ENCODE results near the gene ZIK1.
A peak's percentile ranks its signal among the peaks of the same experiment; 100 is the strongest.

Gene ZIK1

DNA sequence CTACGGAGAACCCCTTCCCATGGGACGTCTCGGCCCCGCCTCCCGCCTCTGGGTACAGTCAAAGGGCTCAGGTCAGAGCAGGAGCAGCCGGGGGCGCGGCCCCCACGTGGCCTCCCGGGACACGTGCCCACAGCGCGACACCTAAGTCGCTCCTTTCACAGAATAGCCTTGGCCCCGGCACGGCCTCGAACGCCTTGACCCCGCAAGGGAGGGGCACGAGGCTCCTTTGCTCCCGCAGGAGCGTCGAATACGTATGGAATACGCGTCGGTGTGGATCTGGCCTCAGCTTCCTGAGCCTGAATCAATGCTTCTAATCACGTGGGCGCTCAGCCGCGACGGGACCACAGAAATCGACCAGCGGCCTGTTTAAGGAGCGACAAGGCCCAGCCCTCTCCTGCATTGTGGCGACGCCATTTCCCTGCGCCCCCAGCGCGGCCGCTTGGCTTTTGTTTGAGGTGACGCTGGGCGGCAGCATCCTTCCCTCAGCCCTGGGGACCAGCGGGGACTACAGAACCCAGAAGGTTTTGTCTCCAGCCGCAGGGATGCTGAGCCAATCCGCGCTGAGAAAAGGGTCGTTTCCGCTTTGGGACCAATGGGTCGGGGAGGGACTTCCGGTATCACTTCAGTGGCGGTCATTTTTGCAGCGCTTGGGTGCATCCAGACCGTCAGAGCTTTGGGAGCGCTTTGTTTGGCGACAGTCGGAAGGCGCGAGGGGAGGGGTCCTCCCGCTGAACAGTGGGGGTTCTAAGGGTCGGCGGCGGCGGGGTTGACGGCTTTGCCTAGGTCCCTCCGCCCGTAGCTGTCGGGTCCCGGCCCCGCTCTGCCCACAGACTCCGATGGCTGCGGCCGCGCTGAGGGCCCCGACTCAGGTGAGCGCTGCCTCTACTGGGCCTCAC is at the start of gene ZIK1:
TSS of gene ZIK1 (plus strand) at position 625 of the 896 bp plus-strand sequence. CDS start at position 837, 212 bp downstream.
- FAIRE-seq (peak; percentile 98), DNase-seq (ENCODE audit: insufficient read length, low spot score) (peak; percentile 91)

DNA sequence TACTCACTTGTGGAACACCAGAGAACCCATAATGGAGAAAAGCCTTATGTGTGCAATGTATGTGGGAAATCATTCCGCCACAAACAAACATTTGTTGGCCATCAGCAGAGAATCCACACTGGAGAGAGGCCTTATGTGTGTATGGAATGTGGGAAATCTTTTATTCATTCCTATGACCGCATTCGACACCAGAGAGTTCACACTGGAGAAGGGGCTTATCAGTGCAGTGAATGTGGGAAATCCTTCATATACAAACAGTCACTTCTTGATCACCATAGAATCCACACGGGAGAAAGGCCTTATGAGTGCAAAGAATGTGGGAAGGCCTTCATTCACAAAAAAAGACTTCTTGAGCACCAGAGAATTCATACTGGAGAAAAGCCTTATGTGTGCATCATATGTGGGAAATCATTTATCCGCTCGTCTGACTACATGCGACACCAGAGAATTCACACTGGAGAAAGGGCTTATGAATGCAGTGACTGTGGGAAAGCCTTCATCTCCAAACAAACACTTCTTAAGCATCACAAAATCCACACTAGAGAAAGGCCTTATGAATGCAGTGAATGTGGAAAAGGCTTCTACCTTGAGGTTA is 45.9 kb upstream of the ZIK1 start:
- no peak for DNase-seq (ENCODE audit: insufficient read length, low spot score)
- FAIRE-seq: no peak

DNA sequence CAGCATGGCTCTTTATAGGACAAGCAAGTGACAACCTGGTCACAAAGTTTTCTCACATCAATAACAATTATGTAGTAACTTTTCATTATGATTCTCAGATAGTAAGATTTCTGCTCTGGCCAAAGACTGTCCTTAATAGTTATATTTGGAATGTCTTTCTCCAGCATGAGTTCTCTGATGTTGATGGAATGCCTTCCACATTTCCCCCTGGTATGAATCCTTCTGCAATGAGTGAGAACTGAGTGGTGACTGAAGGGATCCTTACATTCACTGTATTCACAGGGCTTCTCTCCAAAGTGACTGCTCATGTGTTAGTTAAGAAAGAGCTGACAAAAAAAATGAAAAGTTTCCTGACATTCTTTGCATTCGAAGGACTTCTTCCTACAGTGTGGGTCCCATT is 37.4 kb upstream of the ZIK1 start:
- FAIRE-seq: no peak
- DNase-seq (ENCODE audit: insufficient read length, low spot score): no peak

DNA sequence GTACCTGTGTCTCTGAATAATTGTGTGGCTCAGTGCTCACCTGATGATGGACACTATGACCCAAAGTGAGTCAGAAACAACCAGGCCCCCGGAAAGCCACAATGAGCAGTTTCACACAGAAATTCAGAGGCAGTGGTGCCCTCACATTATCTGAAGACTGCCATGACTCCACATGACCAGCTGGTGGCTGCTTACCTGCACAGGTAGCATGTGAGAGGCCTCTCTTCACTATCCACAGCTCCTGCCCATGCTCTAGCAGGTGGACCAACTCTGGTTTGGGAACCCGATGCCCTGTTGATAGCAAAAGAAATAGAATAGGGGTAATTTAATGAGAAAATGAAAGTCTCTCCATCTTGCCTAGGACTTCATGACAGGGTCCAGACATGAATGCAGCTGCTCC is 31.5 kb upstream of the ZIK1 start:
- FAIRE-seq: no peak
- no peak for DNase-seq (ENCODE audit: insufficient read length, low spot score)

GRCh38 chr19:57557659-57558058 is 26.3 kb upstream of the ZIK1 start:
- DNase-seq (ENCODE audit: insufficient read length, low spot score): no peak
- FAIRE-seq: no peak

- DNase-seq (ENCODE audit: insufficient read length, low spot score) (no peak), FAIRE-seq (no peak)
Measured at GRCh38 chr19:57558525-57558924, 25.4 kb upstream of the ZIK1 start.

- DNase-seq (ENCODE audit: insufficient read length, low spot score) (no peak), FAIRE-seq (peak; percentile 68)
Measured at GRCh38 chr19:57559008-57559403, 24.9 kb upstream of the ZIK1 start.

DNA sequence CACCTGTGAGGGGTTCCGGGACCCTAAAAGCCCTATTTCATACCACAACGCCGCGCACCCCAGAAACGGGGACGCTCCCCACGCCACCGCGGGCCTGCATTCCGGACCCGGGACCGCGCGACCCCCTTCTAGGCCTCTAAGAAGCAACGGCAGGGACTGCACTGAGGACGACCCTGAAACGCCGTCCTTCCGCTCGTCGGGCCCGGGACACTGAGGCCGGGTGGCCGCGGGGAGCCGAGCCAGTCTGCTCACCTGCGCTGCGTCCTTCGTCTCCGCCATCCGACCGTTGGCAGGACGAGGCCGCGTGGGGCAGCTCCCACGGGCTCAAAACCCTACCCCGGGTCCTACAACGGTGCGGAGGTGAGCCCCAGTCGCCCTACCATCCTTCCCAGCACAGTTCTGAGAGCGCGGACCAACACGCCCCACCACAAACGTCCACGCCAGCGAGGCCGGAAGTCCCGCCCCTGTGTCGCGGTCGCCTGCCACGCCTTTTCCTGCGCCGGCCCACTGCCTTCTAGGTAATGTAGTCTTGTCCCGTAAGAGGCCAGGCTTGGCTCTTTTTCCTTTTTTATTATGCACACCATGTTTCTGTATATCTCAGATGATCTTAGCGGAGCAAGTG is 24.4 kb upstream of the ZIK1 start, which contains the start of gene ZNF550:
TSS of gene ZNF550 (minus strand) at position 460 of the 622 bp plus-strand sequence. CDS start at position 279, 181 bp downstream.
- DNase-seq (ENCODE audit: insufficient read length, low spot score) (peak; percentile 81), FAIRE-seq (peak; percentile 97)

DNA sequence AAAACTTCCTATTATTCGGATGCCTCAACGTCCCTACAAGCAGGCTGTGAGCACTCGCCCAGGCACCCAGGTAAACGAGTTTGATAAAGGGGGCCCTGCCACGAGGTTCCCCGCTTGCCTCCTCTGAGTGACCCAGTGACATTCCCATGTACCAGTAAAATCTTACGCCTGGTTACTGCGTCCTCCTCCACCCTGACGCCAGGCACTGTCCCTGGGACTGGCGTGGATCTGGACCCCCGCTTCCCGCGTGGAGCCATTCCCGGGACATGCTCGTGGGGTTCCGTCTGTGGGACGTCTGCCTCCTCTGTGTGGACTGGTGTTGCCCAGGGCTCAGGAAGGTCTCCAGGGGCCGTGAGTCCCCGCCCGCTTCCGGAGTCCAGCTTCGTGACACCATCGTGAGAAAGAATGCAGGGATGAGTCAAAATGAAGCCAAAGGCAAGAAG is 23.9 kb upstream of the ZIK1 start:
- no peak for DNase-seq (ENCODE audit: insufficient read length, low spot score)
- FAIRE-seq: no peak

GRCh38 chr19:57563547-57563946 is 20.4 kb upstream of the ZIK1 start:
- FAIRE-seq (no peak), DNase-seq (ENCODE audit: insufficient read length, low spot score) (no peak)

GRCh38 chr19:57566396-57567265 is 17.3 kb upstream of the ZIK1 start:
- DNase-seq (ENCODE audit: insufficient read length, low spot score) (no peak), FAIRE-seq (no peak)

GRCh38 chr19:57570707-57571106 is 13.2 kb upstream of the ZIK1 start:
- DNase-seq (ENCODE audit: insufficient read length, low spot score): no peak

GRCh38 chr19:57572415-57572947 is 11.5 kb upstream of the ZIK1 start:
- FAIRE-seq (no peak), DNase-seq (ENCODE audit: insufficient read length, low spot score) (no peak)

More at GRCh38 chr19:57570707-57571106, 13.2 kb upstream of the ZIK1 start:
- FAIRE-seq: no peak

DNA sequence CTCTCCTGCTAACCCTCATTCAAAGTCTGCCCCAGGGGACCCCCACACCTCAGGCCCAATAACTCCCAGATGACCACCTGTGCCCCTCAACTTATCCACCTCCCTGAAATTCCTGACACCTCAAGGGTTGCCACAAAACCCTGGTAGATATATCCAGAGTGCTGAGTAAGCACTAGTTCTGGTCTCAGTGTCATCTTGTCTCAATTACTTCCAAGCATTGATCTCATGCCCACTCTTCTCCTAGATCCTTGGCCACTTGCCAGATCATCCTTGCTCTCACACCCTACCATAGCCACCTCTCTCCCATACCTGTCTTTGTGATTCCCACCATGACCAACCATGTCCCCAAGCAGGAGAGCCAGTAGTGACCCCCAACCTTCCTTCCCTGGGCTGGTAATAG is 7.3 kb upstream of the ZIK1 start:
- DNase-seq (ENCODE audit: insufficient read length, low spot score): no peak
- FAIRE-seq: no peak

GRCh38 chr19:57578487-57579205 is 5.3 kb upstream of the ZIK1 start, which contains the start of gene ZNF416:
Gene ZNF416 (minus strand): TSS chr19:57578911. CDS start chr19:57578704, 207 bp downstream.
- FAIRE-seq (peak; percentile 99), DNase-seq (ENCODE audit: insufficient read length, low spot score) (peak; percentile 91)

DNA sequence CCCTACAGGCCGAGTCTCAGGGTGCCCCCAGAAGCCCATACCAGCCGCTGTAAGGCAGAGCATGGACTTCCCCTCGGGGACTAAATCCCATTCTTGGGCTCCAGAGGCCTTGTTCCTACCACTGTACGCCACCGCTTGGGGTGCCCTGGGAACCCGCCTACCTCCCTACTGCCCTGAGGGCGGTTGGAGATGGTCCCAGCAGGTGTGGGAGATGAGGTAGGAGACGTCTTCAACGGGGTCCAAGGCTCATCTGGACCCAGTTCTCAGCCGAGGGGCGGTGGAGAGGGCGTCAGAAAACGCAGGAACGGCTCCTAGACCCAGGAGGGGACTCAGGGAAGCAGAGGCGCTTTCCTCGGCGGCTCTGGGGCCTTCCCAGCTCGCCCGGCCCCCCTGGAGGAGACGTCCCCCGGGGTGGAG is 833 bp upstream of the ZIK1 start:
- DNase-seq (ENCODE audit: insufficient read length, low spot score): no peak

DNA sequence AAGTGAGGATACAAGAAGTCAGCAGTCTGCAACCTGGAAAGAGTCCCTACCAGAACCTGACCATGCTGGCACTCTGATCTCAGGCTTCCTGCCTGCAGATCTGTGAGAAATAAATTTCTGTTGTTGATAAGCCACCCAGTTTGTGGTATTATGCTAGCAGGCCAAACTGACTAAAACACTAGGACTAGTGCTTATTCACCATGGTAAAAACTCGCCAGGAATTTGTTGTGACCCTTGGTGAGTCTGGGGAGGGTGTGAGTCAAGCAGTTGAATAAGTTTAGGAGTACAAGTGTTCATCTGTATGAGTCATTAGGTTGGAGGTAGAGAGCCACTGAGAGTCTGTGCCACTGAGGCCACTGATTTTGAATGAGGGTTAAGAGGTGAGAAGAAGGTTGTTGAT is 3.6 kb downstream of the ZIK1 start:
- FAIRE-seq: no peak

More for the DNA sequence above, 833 bp upstream of the ZIK1 start:
- no peak for FAIRE-seq

GRCh38 chr19:57599377-57599760 is 15.4 kb downstream of the ZIK1 start:
- FAIRE-seq (no peak), DNase-seq (ENCODE audit: insufficient read length, low spot score) (no peak)

More for the DNA sequence above, 3.6 kb downstream of the ZIK1 start:
- DNase-seq (ENCODE audit: insufficient read length, low spot score): no peak

- FAIRE-seq: peak; percentile 96
- peak; percentile 80 for DNase-seq (ENCODE audit: insufficient read length, low spot score)
Measured at GRCh38 chr19:57599761-57600383, 15.9 kb downstream of the ZIK1 start, which contains the start of gene ZNF530. Gene ZNF530 (plus strand): TSS chr19:57599885. CDS start chr19:57604346, 4,461 bp downstream.
